GM19238 (cell line): Measurements from ENCODE around the gene AMFR.

Experiments used
- DNase-seq: peaks from one replicate; pipeline ENCODE4 v3.0.0; 2011; ENCODE audit warnings: low spot score; ENCODE audit not compliant: insufficient read length

Gene AMFR

GRCh38 chr16:56348168-56349085 lies 76.9 kb downstream of the AMFR start:
- DNase-seq = no peak

- DNase-seq = no peak
Observed at GRCh38 chr16:56347670-56348069, 77.7 kb downstream of the AMFR start.

GRCh38 chr16:56347166-56347565 lies 78.2 kb downstream of the AMFR start:
- no peak for DNase-seq

- no peak for DNase-seq
Observed at GRCh38 chr16:56346131-56346890, 79.0 kb downstream of the AMFR start.

- no peak for DNase-seq
Observed at GRCh38 chr16:56345406-56346050, 79.8 kb downstream of the AMFR start.

GRCh38 chr16:56344518-56345405 lies 80.6 kb downstream of the AMFR start:
- no peak for DNase-seq

- no peak for DNase-seq
Observed at GRCh38 chr16:56343661-56344517, 81.5 kb downstream of the AMFR start.

GRCh38 chr16:56341656-56342399 lies 83.5 kb downstream of the AMFR start:
- no peak for DNase-seq

- DNase-seq = no peak
Observed at GRCh38 chr16:56340864-56341365, 84.4 kb downstream of the AMFR start.

- DNase-seq = no peak
Observed at GRCh38 chr16:56340416-56340815, 84.9 kb downstream of the AMFR start.

GRCh38 chr16:56339431-56340195 lies 85.7 kb downstream of the AMFR start:
- no peak for DNase-seq

GRCh38 chr16:56338566-56339318 lies 86.6 kb downstream of the AMFR start:
- no peak for DNase-seq

GRCh38 chr16:56337858-56338325 lies 87.5 kb downstream of the AMFR start:
- no peak for DNase-seq

- DNase-seq = no peak
Observed at GRCh38 chr16:56337131-56337857, 88.1 kb downstream of the AMFR start.

- no peak for DNase-seq
Observed at GRCh38 chr16:56336711-56337110, 88.6 kb downstream of the AMFR start.

GRCh38 chr16:56336071-56336688 lies 89.2 kb downstream of the AMFR start:
- no peak for DNase-seq
